Endothelial cell of umbilical vein (primary cell): ENCODE measurements around the gene ATRIP. TPM values are rescaled to one million over a fixed set of nuclear protein-coding genes. Genes with fewer than 3 reads are reported as not detected.

ENCODE experiments used
- BruUV-seq: library from RNA; stranded (reverse); fragments of 400-500 nt; replicated peaks from 2 replicates; lab custom pipeline; 2021; lab: Mats Ljungman, UMichigan
- CTCF ChIA-PET: fragments of 300-600, 350-600 bp; sonication (Branson Sonifier 250); formaldehyde crosslinking; loops from one replicate; lab custom pipeline; 2021; ENCODE audit warnings: antibody characterized with exemption, inconsistent platforms; lab: Charles Lee
- POLR2A ChIA-PET: fragments of 300-600, 350-600 bp; sonication (Branson Sonifier 250); formaldehyde crosslinking; loops from one replicate; lab custom pipeline; 2021; ENCODE audit warnings: antibody characterized with exemption, inconsistent platforms; lab: Charles Lee
- DNase-seq: peaks from one replicate; pipeline ENCODE4 v3.0.0-alpha.2; 2011; ENCODE audit warnings: low read depth, low spot score
- FAIRE-seq: peaks from 2 replicates; lab custom pipeline; 2011; peaks lifted over from hg19 to GRCh38; lab: Jason Lieb, UNC
- H2AFZ ChIP-seq: 2 replicates; pipeline ENCODE4 v1.6.0; 2012; ENCODE audit warnings: low read depth, low read length, control low read depth, inconsistent platforms
- H3K27ac ChIP-seq: 2 replicates; pipeline ENCODE4 v1.5.1; 2011; ENCODE audit warnings: low read depth, mild to moderate bottlenecking, control low read depth, low read length, moderate library complexity; ENCODE audit not compliant: insufficient read depth
- H3K27me3 ChIP-seq, 2 experiments: 2 replicates each; pipeline versions ENCODE4 v1.6.0 to v1.6.1; 2011; ENCODE audit warnings: low read length in 2 of 2, mixed read lengths in 1 of 2; ENCODE audit not compliant: control insufficient read depth in 2 of 2, insufficient read depth in 2 of 2
- H3K36me3 ChIP-seq, 2 experiments: 2 replicates in 1 of 2; 3 replicates in 1 of 2; pipeline ENCODE4 v1.5.1; 2011; ENCODE audit warnings: low read length in 2 of 2, mild to moderate bottlenecking in 1 of 2, moderate library complexity in 1 of 2; ENCODE audit not compliant: control insufficient read depth in 2 of 2, insufficient read depth in 2 of 2; ENCODE audit errors: extremely low read depth in 1 of 2
- H3K4me1 ChIP-seq: 3 replicates; pipeline ENCODE4 v1.5.1; 2011; ENCODE audit warnings: mild to moderate bottlenecking, low read length; ENCODE audit not compliant: control insufficient read depth, insufficient read depth; ENCODE audit errors: extremely low read depth
- H3K4me2 ChIP-seq: 2 replicates; pipeline ENCODE4 v1.6.1; 2011; ENCODE audit warnings: low read length, control low read depth, mixed read lengths; ENCODE audit not compliant: insufficient read depth
- H3K4me3 ChIP-seq, 3 experiments: fragments of 200-600 bp in 1 of 3; sonication (generic), shearing (Covaris generic) in 1 of 3; replicated peaks in 1 of 3; 2 replicates each; pipeline ENCODE4 v1.5.1; 2011 to 2016; ENCODE audit warnings: control low read depth in 3 of 3, low read length in 3 of 3, mild to moderate bottlenecking in 2 of 3, inconsistent platforms in 1 of 3, low read depth in 1 of 3, moderate library complexity in 1 of 3; ENCODE audit not compliant: insufficient read depth in 1 of 3
- H3K79me2 ChIP-seq: 2 replicates; pipeline ENCODE4 v1.6.0; 2012; ENCODE audit warnings: low read length, inconsistent platforms; ENCODE audit not compliant: control insufficient read depth, insufficient read depth
- H3K9ac ChIP-seq: replicated peaks from 2 replicates; pipeline ENCODE3; 2011; ENCODE audit warnings: low read length, control low read depth; ENCODE audit not compliant: insufficient read depth; ENCODE audit errors: extremely low read depth
- H3K9me1 ChIP-seq: replicated peaks from 3 replicates; pipeline ENCODE4 v1.6.0; 2011; ENCODE audit warnings: mild to moderate bottlenecking, low read length; ENCODE audit not compliant: control insufficient read depth, insufficient read depth; ENCODE audit errors: extremely low read depth
- H3K9me3 ChIP-seq: replicated peaks from 2 replicates; pipeline ENCODE4 v1.5.1; 2012; ENCODE audit warnings: low read length, inconsistent platforms; ENCODE audit not compliant: control insufficient read depth, insufficient read depth
- H4K20me1 ChIP-seq: replicated peaks from 2 replicates; pipeline ENCODE3; 2011; ENCODE audit warnings: mild to moderate bottlenecking, low read length; ENCODE audit not compliant: control insufficient read depth, insufficient read depth; ENCODE audit errors: extremely low read depth
- EZH2 ChIP-seq: IDR thresholded peaks from 2 replicates; pipeline ENCODE4 v1.6.1; 2012; ENCODE audit warnings: borderline replicate concordance, low read depth, mild to moderate bottlenecking, moderate library complexity, low read length, inconsistent platforms; ENCODE audit not compliant: severe bottlenecking
- FOS ChIP-seq: IDR thresholded peaks from 2 replicates; pipeline ENCODE4 v1.6.1; 2011; ENCODE audit warnings: mild to moderate bottlenecking, low read length, moderate library complexity, borderline replicate concordance; ENCODE audit not compliant: insufficient read depth
- GATA2 ChIP-seq: IDR thresholded peaks from 2 replicates; pipeline ENCODE4 v1.7.0; 2011; ENCODE audit warnings: low read depth, mild to moderate bottlenecking, moderate library complexity, mixed read lengths, low read length; ENCODE audit not compliant: insufficient read length, insufficient read depth
- JUN ChIP-seq: IDR thresholded peaks from 2 replicates; pipeline ENCODE4 v1.6.1; 2011; ENCODE audit warnings: borderline replicate concordance, low read depth; ENCODE audit not compliant: insufficient read length, insufficient read depth
- MAX ChIP-seq: IDR thresholded peaks from 2 replicates; pipeline ENCODE4 v1.6.1; 2011; ENCODE audit not compliant: insufficient read depth, insufficient read length
- MYC ChIP-seq: IDR thresholded peaks from one replicate; pipeline ENCODE4 v1.6.1; 2011; ENCODE audit warnings: mild to moderate bottlenecking, low read depth, low read length
- POLR2A ChIP-seq: IDR thresholded peaks from 2 replicates; pipeline ENCODE4 v1.6.1; 2012; ENCODE audit warnings: low read depth, mild to moderate bottlenecking, control low read depth, low read length
- POLR2AphosphoS5 ChIP-seq: IDR thresholded peaks from 2 replicates; pipeline ENCODE4 v1.6.1; 2012; ENCODE audit warnings: low read depth, mild to moderate bottlenecking, control low read depth, low read length, moderate library complexity; ENCODE audit not compliant: insufficient read depth
- dilution Hi-C: fragments of 300-500 bp; cut with MboI; formaldehyde crosslinking; loops from one replicate; pipeline ENCODE4 v1.15.0; 2019; ENCODE audit warnings: low sequenced_read_pairs; ENCODE audit not compliant: extremely low pct_ligation_motif_present
- intact Hi-C: fragments of 100-400 bp; cut with micrococcal nuclease; formaldehyde crosslinking; loops from one replicate; pipeline ENCODE4 v1.10.0; 2022
- polyA plus RNA-seq, 4 experiments: library from polyadenylated mRNA; depleted of rRNA in 3 of 4; stranded (reverse) in 3 of 4; unstranded in 1 of 4; fragments of >200 nt; gene quantifications; 2 replicates each; pipeline versions ENCODE4 v1.2.1 to v1.2.3, GENCODE V29; 2011 to 2012; ENCODE audit warnings: missing spikeins in 1 of 4
- total RNA-seq: library from RNA; stranded (reverse); gene quantifications from 2 replicates; pipeline ENCODE4 v1.2.3, GENCODE V29; 2021
- TF ChIP-seq, protein P1 (sequence below), 2 donors: IDR thresholded peaks; 1 replicate in 1 of 2; 2 replicates in 1 of 2; pipeline ENCODE4 v1.5.1; 2011; ENCODE audit warnings: low read length in 2 of 2, mild to moderate bottlenecking in 2 of 2, moderate library complexity in 2 of 2, control low read depth in 1 of 2, inconsistent platforms in 1 of 2, low read depth in 1 of 2; ENCODE audit not compliant: insufficient read depth in 1 of 2; ENCODE audit errors: extremely low read depth in 1 of 2

The ATRIP gene
- total and polyA plus RNA-seq, 2 donors (not counting 3 experiments of a cell fraction or from before 2014, with no cell fraction given): 10.6 to 14.7 TPM

GRCh38 chr3:48476426-48477053 lies 30.0 kb downstream of the ATRIP start:
- POLR2A ChIA-PET: no interaction called here

More at GRCh38 chr3:48476426-48477053, 30.0 kb downstream of the ATRIP start:
- Histone ChIP-seq H3K79me2 (peaks cover 14% of the 10 kb centered on the region), H3K9ac (no peak overlapping the region), H3K9me3 (no peaks in the 10 kb centered on the region), H2AFZ (no peak overlapping the region), H3K4me1 (peaks cover 10% of the 10 kb centered on the region), H3K9me1 (no peaks in the 10 kb centered on the region), H3K27ac (no peak overlapping the region), H3K4me2 (no peak overlapping the region), H3K36me3 (peaks cover 0 to 9% of the 10 kb centered on the region in 2 experiments), H3K27me3 (no peaks in the 10 kb centered on the region), H4K20me1 (no peaks in the 10 kb centered on the region), H3K4me3 (no peak overlapping the region)
- no peak for FAIRE-seq
- dilution Hi-C loops: no loop called here
- BruUV-seq: no TSS peak
- intact Hi-C loops: no loop called here
- no peak for DNase-seq
- TF ChIP-seq MYC (no peak), MAX (no peak), POLR2AphosphoS5 (no peak), GATA2 (no peak), EZH2 (no peak), JUN (no peak), FOS (no peak), POLR2A (no peak)
- TF ChIP-seq, protein P1, sequence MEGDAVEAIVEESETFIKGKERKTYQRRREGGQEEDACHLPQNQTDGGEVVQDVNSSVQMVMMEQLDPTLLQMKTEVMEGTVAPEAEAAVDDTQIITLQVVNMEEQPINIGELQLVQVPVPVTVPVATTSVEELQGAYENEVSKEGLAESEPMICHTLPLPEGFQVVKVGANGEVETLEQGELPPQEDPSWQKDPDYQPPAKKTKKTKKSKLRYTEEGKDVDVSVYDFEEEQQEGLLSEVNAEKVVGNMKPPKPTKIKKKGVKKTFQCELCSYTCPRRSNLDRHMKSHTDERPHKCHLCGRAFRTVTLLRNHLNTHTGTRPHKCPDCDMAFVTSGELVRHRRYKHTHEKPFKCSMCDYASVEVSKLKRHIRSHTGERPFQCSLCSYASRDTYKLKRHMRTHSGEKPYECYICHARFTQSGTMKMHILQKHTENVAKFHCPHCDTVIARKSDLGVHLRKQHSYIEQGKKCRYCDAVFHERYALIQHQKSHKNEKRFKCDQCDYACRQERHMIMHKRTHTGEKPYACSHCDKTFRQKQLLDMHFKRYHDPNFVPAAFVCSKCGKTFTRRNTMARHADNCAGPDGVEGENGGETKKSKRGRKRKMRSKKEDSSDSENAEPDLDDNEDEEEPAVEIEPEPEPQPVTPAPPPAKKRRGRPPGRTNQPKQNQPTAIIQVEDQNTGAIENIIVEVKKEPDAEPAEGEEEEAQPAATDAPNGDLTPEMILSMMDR (IDR thresholded peaks at IDR 0.05; ENCODE audit: extremely low read depth in 1 of 2, insufficient read depth in 1 of 2, low read depth in 1 of 2, low read length in 2 of 2): no peak
- CTCF ChIA-PET: interaction anchor here (0.9 to 1.5 kb wide), 4 partner anchors 22 to 282 kb away, joined by 3 to 7 read pairs (median 4); partner anchors contain the start of gene SHISA5
